ENCODE measurements around the gene HABP2.

Gene HABP2

DNA sequence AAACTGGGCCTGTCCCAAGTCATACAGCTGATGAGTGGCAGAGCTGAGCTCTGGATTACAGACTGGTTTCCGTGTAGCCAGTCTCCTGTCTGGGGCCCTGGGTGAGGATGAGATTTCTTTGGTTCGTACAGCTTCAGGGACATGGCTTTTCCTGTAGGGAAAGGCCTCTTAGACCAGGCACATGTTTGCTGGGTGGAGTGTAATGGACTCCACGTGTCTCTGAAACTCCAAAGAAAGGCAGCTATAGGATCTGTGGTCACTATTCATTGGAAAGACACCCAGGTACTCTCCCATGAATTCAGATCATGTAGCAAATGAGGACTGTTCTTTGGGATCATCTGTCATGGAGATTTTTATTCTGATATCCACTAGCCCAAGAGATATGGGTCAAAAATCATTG is 2.4 kb downstream of the HABP2 start:
- Histone ChIP-seq H3F3A (ENCODE audit: insufficient read depth, low read length) (no peaks in the 10 kb centered on the region), H3K9me2 (ENCODE audit: low read depth, low read length) (no peaks in the 10 kb centered on the region), H3K4me1 (ENCODE audit: insufficient read depth, low read length, severe bottlenecking) (no peaks in the 10 kb centered on the region), H3K9ac (ENCODE audit: low read length) (no peak overlapping the region), H2AFZ (ENCODE audit: low read length) (no peak overlapping the region), H4K20me1 (ENCODE audit: insufficient read depth, low read length) (no peaks in the 10 kb centered on the region), H3K9me3 (ENCODE audit: low read length) (no peaks in the 10 kb centered on the region), H3K79me2 (ENCODE audit: insufficient read depth, low read length) (no peaks in the 10 kb centered on the region), H3K36me3 (ENCODE audit: insufficient read depth, low read length) (no peaks in the 10 kb centered on the region), H3K4me3 (ENCODE audit: low read depth, low read length, poor library complexity, severe bottlenecking) (no peak overlapping the region), H3K4me2 (ENCODE audit: low read length) (no peak overlapping the region), H3K27me3 (ENCODE audit: insufficient read depth, low read length) (peaks cover 8% of the 10 kb centered on the region; the same call in 1 of the 2 replicates), H3K27ac (ENCODE audit: low read depth, low read length, poor library complexity, severe bottlenecking) (no peak overlapping the region)
- TF ChIP-seq, protein P1, sequence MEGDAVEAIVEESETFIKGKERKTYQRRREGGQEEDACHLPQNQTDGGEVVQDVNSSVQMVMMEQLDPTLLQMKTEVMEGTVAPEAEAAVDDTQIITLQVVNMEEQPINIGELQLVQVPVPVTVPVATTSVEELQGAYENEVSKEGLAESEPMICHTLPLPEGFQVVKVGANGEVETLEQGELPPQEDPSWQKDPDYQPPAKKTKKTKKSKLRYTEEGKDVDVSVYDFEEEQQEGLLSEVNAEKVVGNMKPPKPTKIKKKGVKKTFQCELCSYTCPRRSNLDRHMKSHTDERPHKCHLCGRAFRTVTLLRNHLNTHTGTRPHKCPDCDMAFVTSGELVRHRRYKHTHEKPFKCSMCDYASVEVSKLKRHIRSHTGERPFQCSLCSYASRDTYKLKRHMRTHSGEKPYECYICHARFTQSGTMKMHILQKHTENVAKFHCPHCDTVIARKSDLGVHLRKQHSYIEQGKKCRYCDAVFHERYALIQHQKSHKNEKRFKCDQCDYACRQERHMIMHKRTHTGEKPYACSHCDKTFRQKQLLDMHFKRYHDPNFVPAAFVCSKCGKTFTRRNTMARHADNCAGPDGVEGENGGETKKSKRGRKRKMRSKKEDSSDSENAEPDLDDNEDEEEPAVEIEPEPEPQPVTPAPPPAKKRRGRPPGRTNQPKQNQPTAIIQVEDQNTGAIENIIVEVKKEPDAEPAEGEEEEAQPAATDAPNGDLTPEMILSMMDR (IDR thresholded peaks at IDR 0.05; ENCODE audit: low read length), result no peak
- TF ChIP-seq EZH2 (IDR thresholded peaks at IDR 0.05; ENCODE audit: borderline replicate concordance, low read length), result no peak

DNA sequence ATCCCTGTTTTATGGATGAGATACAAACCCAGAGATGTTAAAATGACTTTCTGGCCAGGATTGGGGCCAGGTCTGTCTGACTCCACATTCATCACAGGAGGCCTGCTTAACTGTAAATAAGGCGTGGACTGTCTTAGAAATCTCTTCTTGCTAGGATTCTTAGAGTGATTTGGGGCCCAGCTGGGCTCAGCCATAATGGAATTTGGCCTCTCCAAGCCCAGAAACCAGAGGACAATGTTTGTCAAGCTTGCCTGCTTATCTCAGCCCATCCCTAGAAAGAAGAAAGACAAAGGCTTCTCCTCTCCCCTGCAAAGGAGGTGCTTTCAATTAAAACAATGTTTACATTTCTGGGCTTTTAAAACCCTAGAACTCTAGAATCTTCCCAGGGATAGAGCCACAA is 2.9 kb downstream of the HABP2 start:
- Histone ChIP-seq H4K20me1 (ENCODE audit: insufficient read depth, low read length) (no peaks in the 10 kb centered on the region), H2AFZ (ENCODE audit: low read length) (no peak overlapping the region), H3K9me2 (ENCODE audit: low read depth, low read length) (no peaks in the 10 kb centered on the region), H3K79me2 (ENCODE audit: insufficient read depth, low read length) (no peaks in the 10 kb centered on the region), H3F3A (ENCODE audit: insufficient read depth, low read length) (no peaks in the 10 kb centered on the region), H3K27ac (ENCODE audit: low read depth, low read length, poor library complexity, severe bottlenecking) (no peak overlapping the region), H3K9ac (ENCODE audit: low read length) (no peak overlapping the region), H3K4me1 (ENCODE audit: insufficient read depth, low read length, severe bottlenecking) (no peaks in the 10 kb centered on the region), H3K4me3 (ENCODE audit: low read depth, low read length, poor library complexity, severe bottlenecking) (no peak overlapping the region), H3K9me3 (ENCODE audit: low read length) (no peaks in the 10 kb centered on the region), H3K4me2 (ENCODE audit: low read length) (no peak overlapping the region), H3K36me3 (ENCODE audit: insufficient read depth, low read length) (no peaks in the 10 kb centered on the region), H3K27me3 (ENCODE audit: insufficient read depth, low read length) (peaks cover 4% of the 10 kb centered on the region; the same call in 1 of the 2 replicates)
- TF ChIP-seq, protein P1 (IDR thresholded peaks at IDR 0.05; ENCODE audit: low read length), result no peak
- no peak for TF ChIP-seq EZH2 (IDR thresholded peaks at IDR 0.05; ENCODE audit: borderline replicate concordance, low read length)

DNA sequence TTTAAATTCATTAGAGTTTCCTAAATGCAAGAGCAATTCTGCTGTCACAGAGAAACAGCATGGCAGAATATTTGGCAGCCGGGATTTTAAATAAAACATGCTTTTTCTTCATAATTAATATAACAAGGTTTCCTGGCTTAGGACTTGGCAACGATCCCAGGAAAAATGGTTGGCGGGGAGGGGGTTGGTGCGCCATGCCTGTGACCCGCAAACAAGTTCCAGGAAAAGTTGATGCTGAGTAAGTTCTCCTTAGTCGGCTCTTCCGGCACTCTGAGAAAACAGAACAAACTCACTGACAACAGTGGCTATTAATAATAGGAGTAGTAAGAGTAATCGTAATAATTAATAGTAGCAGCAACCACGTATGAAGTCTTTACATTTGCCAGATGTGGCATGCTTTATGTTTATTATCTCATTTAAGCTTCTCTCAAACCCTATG is 4.6 kb downstream of the HABP2 start:
- no peaks in the 10 kb centered on the region for H3F3A ChIP-seq (ENCODE audit: insufficient read depth, low read length)
- H3K79me2 ChIP-seq (ENCODE audit: insufficient read depth, low read length), result no peaks in the 10 kb centered on the region
- no peaks in the 10 kb centered on the region for H3K9me3 ChIP-seq (ENCODE audit: low read length)
- H3K9ac ChIP-seq (ENCODE audit: low read length), result no peak overlapping the region
- H3K4me1 ChIP-seq (ENCODE audit: insufficient read depth, low read length, severe bottlenecking), result no peaks in the 10 kb centered on the region
- H3K27ac ChIP-seq (ENCODE audit: low read depth, low read length, poor library complexity, severe bottlenecking), result no peak overlapping the region
- no peak for TF ChIP-seq EZH2 (IDR thresholded peaks at IDR 0.05; ENCODE audit: borderline replicate concordance, low read length)
- TF ChIP-seq, protein P1 (IDR thresholded peaks at IDR 0.05; ENCODE audit: low read length), result no peak
- H3K4me3 ChIP-seq (ENCODE audit: low read depth, low read length, poor library complexity, severe bottlenecking), result no peak overlapping the region
- no peak overlapping the region for H2AFZ ChIP-seq (ENCODE audit: low read length)
- no peak overlapping the region for H3K4me2 ChIP-seq (ENCODE audit: low read length)
- no peaks in the 10 kb centered on the region for H3K36me3 ChIP-seq (ENCODE audit: insufficient read depth, low read length)
- H3K9me2 ChIP-seq (ENCODE audit: low read depth, low read length), result no peaks in the 10 kb centered on the region
- H4K20me1 ChIP-seq (ENCODE audit: insufficient read depth, low read length), result no peaks in the 10 kb centered on the region
- no peaks in the 10 kb centered on the region for H3K27me3 ChIP-seq (ENCODE audit: insufficient read depth, low read length)
